ENCODE measurements around the gene THRB.

DNA sequence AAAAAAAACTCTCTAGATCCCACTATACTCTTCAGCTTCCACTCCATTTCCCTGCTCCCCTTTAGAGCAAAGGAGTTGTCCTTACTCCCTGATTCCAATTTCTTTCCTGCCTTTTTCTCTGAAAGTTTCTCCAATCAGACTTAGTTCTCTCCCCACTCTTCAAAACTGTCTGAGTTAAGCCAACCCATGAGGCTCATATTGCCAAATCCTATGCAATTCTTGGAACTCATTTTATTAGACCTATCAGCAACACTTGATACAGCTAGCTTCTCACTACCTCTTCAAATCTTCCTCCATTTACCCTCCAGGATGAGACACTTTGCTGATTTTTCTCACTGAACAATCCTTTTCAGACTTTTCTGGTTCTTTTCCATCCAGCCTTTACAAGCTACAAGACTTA lies 233.1 kb downstream of the THRB start:
- TF ChIP-seq EP300 (IDR thresholded peaks at IDR 0.05) (no peak), CTCF (IDR thresholded peaks at IDR 0.05) (no peak)
